ENCODE measurements around the gene MERTK.
"Not testable (repeated sequence)": the region's sequence is repeated elsewhere in the genome, so short reads cannot be mapped to it uniquely, and the experiment has no call there.

MERTK gene

GRCh38 chr2:111910609-111911277 is 12.3 kb downstream of the MERTK start:
- no peak for DNase-seq

GRCh38 chr2:111911295-111911977 is 13.0 kb downstream of the MERTK start:
- DNase-seq = not testable (repeated sequence)

GRCh38 chr2:111912547-111912946 is 14.1 kb downstream of the MERTK start:
- no peak for DNase-seq

- no peak for DNase-seq
Measured at GRCh38 chr2:111917106-111917505, 18.7 kb downstream of the MERTK start.

GRCh38 chr2:111918383-111918806 is 20.0 kb downstream of the MERTK start:
- peak; percentile 46 for DNase-seq

- no peak for DNase-seq
Measured at GRCh38 chr2:111919365-111919764, 21.0 kb downstream of the MERTK start.

GRCh38 chr2:111919794-111920608 is 21.6 kb downstream of the MERTK start:
- no peak for DNase-seq

- DNase-seq = no peak
Measured at GRCh38 chr2:111923276-111923804, 24.9 kb downstream of the MERTK start.

- no peak for DNase-seq
Measured at GRCh38 chr2:111924617-111925107, 26.3 kb downstream of the MERTK start.

- no peak for DNase-seq
Measured at GRCh38 chr2:111927723-111928122, 29.3 kb downstream of the MERTK start.

- DNase-seq = no peak
Measured at GRCh38 chr2:111930409-111930808, 32.0 kb downstream of the MERTK start.

- DNase-seq = no peak
Measured at GRCh38 chr2:111930875-111931274, 32.5 kb downstream of the MERTK start.

- DNase-seq = no peak
Measured at GRCh38 chr2:111932841-111933291, 34.5 kb downstream of the MERTK start.

GRCh38 chr2:111933900-111934299 is 35.5 kb downstream of the MERTK start:
- not testable (repeated sequence) for DNase-seq

- no peak for DNase-seq
Measured at GRCh38 chr2:111936881-111937280, 38.5 kb downstream of the MERTK start.

- DNase-seq = no peak
Measured at GRCh38 chr2:111938392-111938791, 40.0 kb downstream of the MERTK start.

- DNase-seq = no peak
Measured at GRCh38 chr2:111940333-111941196, 42.2 kb downstream of the MERTK start.

GRCh38 chr2:111941531-111941930 is 43.1 kb downstream of the MERTK start:
- DNase-seq = no peak

GRCh38 chr2:111944531-111945210 is 46.3 kb downstream of the MERTK start:
- no peak for DNase-seq

- no peak for DNase-seq
Measured at GRCh38 chr2:111945444-111946293, 47.3 kb downstream of the MERTK start.

Measured in NCI-H446 treated with DMSO at 0.1 percent for 48 hours (cell line).